Measurements from ENCODE around the gene MPHOSPH9. TPM values are rescaled to one million over a fixed set of nuclear protein-coding genes. Genes with fewer than 3 reads are reported as not detected.

Gene MPHOSPH9
- total RNA-seq, 1 experiment from 2014 or later: 60.5 TPM

- no peaks in the 10 kb centered on the region for H3K27me3 Mint-ChIP-seq (ENCODE audit: low read depth)
- WGBS (ENCODE audit: extremely low coverage, insufficient read length, low lambda C conversion rate): no CpG with 5 or more reads among the region's 3 CpGs
- Histone ChIP-seq H3K79me2 (ENCODE audit: insufficient read depth, low read length) (no peaks in the 10 kb centered on the region; the same call in 1 of the 2 replicates), H3T11ph (ENCODE audit: low read length) (no peak overlapping the region), H4K5ac (ENCODE audit: insufficient read length, low read depth, low read length) (no peak overlapping the region), H2BK15ac (ENCODE audit: low read depth, low read length) (no peak overlapping the region), H2BK20ac (ENCODE audit: low read depth, low read length, poor library complexity, severe bottlenecking) (no peak overlapping the region), H2AK5ac (ENCODE audit: insufficient read length, low read length) (no peak overlapping the region), H4K8ac (replicated peaks; ENCODE audit: insufficient read length, low read depth, low read length) (no peak overlapping the region), H2BK12ac (ENCODE audit: insufficient read length, low read depth, low read length) (no peak overlapping the region), H2AFZ (ENCODE audit: low read length) (no peak overlapping the region), H3K23me2 (ENCODE audit: insufficient read length, low read depth, low read length, poor library complexity, severe bottlenecking) (peaks cover 11% of the 10 kb centered on the region), H3K56ac (ENCODE audit: insufficient read length, low read depth, low read length) (no peak overlapping the region), H3K9ac (ENCODE audit: extremely low read depth, insufficient read length, low read length) (no peak overlapping the region), H2BK5ac (ENCODE audit: insufficient read length, low read length) (no peak overlapping the region), H3K27me3 (ENCODE audit: insufficient read depth, low read length) (no peaks in the 10 kb centered on the region), H3K9me3 (ENCODE audit: control insufficient read depth, low read depth, low read length) (no peaks in the 10 kb centered on the region), H3K4me1 (ENCODE audit: insufficient read depth, low read length) (no peaks in the 10 kb centered on the region; the same call in 1 of the 2 replicates), H4K91ac (ENCODE audit: insufficient read length, low read depth, low read length) (no peak overlapping the region), H3K4me2 (ENCODE audit: insufficient read depth, insufficient read length, low read length) (no peak overlapping the region), H3K79me1 (ENCODE audit: insufficient read depth, low read depth, low read length, poor library complexity, severe bottlenecking) (no peaks in the 10 kb centered on the region), H3K18ac (ENCODE audit: insufficient read length, low read depth, low read length) (no peak overlapping the region), H3K27ac (ENCODE audit: insufficient read length, low read depth, low read length) (no peak overlapping the region), H4K20me1 (ENCODE audit: control insufficient read depth, insufficient read depth, insufficient read length) (no peaks in the 10 kb centered on the region), H2BK120ac (ENCODE audit: low read depth, low read length, poor library complexity, severe bottlenecking) (no peak overlapping the region), H3K14ac (ENCODE audit: insufficient read depth, low read length) (no peak overlapping the region), H3K4ac (ENCODE audit: low read depth, low read length) (no peak overlapping the region), H3K23ac (ENCODE audit: insufficient read length, low read depth, low read length) (no peak overlapping the region)
- DNase-seq: no peak
- peak overlapping the region in 1 of 3 experiments; percentile 32; a peak in 4 of 7 replicates for H3K27ac Mint-ChIP-seq
- no peaks in the 10 kb centered on the region; a peak in 1 of 5 replicates for H3K9me3 Mint-ChIP-seq
- TF ChIP-seq CTCF (conservative IDR thresholded peaks at IDR 0.05): no peak
- no peak overlapping the region for H3K4me3 Mint-ChIP-seq
- peaks cover 10 to 17% of the 10 kb centered on the region in 2 experiments for H3K4me1 Mint-ChIP-seq
- H3K36me3 Mint-ChIP-seq (ENCODE audit: insufficient read depth in 1 of 3, low read depth in 3 of 3): peaks cover 0 to 21% (median 19%) of the 10 kb centered on the region in 3 experiments; a peak in 4 of 7 replicates
These were observed 3.9 kb downstream of the MPHOSPH9 start for GRCh38 chr12:123229051-123229450.
